Spleen (tissue), 11 donors: ENCODE measurements around the gene NELFCD. TPM values are rescaled to one million over a fixed set of nuclear protein-coding genes. Genes with fewer than 3 reads are reported as not detected.
"Not testable (repeated sequence)": the region's sequence is repeated elsewhere in the genome, so short reads cannot be mapped to it uniquely, and the experiment has no call there.

Experiments
- DNase-seq: peaks from one replicate; pipeline ENCODE4 v3.0.0-alpha.2; 2020
- H3K27ac ChIP-seq, 8 donors: fragments of 200-600 bp; sonication (generic) in 7 of 8; 1 replicate in 4 of 8; 2 replicates in 4 of 8; pipeline versions ENCODE4 v1.5.0 to v1.8.0; 2016 to 2021; ENCODE audit warnings: inconsistent platforms in 4 of 8, mild to moderate bottlenecking in 4 of 8, moderate library complexity in 1 of 8
- H3K27me3 ChIP-seq, 7 donors: fragments of 200-600 bp; sonication (generic) in 6 of 7; replicated peaks in 1 of 7; 1 replicate in 4 of 7; 2 replicates in 3 of 7; pipeline versions ENCODE4 v1.5.0 to v1.8.0; 2016 to 2021; ENCODE audit warnings: inconsistent platforms in 3 of 7, mild to moderate bottlenecking in 1 of 7
- H3K36me3 ChIP-seq, 6 donors: fragments of 200-600 bp; sonication (generic) in 5 of 6; 1 replicate in 4 of 6; 2 replicates in 2 of 6; pipeline versions ENCODE4 v1.5.0 to v1.8.0; 2016 to 2021; ENCODE audit warnings: inconsistent platforms in 2 of 6
- H3K4me1 ChIP-seq, 6 donors: fragments of 200-600 bp; sonication (generic) in 5 of 6; 1 replicate in 3 of 6; 2 replicates in 3 of 6; pipeline versions ENCODE4 v1.5.0 to v1.8.0; 2016 to 2021; ENCODE audit warnings: inconsistent platforms in 3 of 6
- H3K4me3 ChIP-seq, 8 donors: fragments of 200-600 bp; sonication (generic) in 7 of 8; 1 replicate in 4 of 8; 2 replicates in 4 of 8; pipeline versions ENCODE4 v1.5.0 to v1.8.0; 2016 to 2021; ENCODE audit warnings: inconsistent platforms in 4 of 8, mild to moderate bottlenecking in 4 of 8, moderate library complexity in 2 of 8
- H3K9me3 ChIP-seq, 8 donors: fragments of 200-600 bp; sonication (generic) in 7 of 8; 1 replicate in 4 of 8; 2 replicates in 4 of 8; pipeline versions ENCODE4 v1.5.0 to v1.8.0; 2016 to 2021; ENCODE audit warnings: inconsistent platforms in 4 of 8
- POLR2A ChIP-seq, 3 donors: fragments of 450-650 bp; IDR thresholded peaks; one replicate each; pipeline ENCODE4 v1.5.1; 2017; ENCODE audit warnings: antibody characterized with exemption in 3 of 3, mild to moderate bottlenecking in 1 of 3
- POLR2AphosphoS5 ChIP-seq, 3 donors: sonication (generic); formaldehyde crosslinking; IDR thresholded peaks; one replicate each; pipeline ENCODE4 v1.5.1; 2017; ENCODE audit warnings: antibody characterized with exemption in 3 of 3
- WGBS, 5 donors: extraction: QIAGEN DNeasy Blood & Tissue Kit in 3 of 5; methylation state at CpG; one replicate each; pipeline versions ENCODE4 v1.1.5 to v1.1.7; 2013 to 2018; 5-methylcytosine and 5-hydroxymethylcytosine counted together
- intact Hi-C: fragments of 100-400 bp; cut with DNase I; formaldehyde crosslinking; loops from one replicate; pipeline ENCODE4 v1.15.0; 2023; ENCODE audit warnings: low total_unique reads
- polyA plus RNA-seq, 3 donors: library from polyadenylated mRNA; stranded (reverse); fragments of 200-250 nt; gene quantifications; one replicate each; pipeline ENCODE4 v1.2.1, GENCODE V29; 2013
- total RNA-seq, 7 donors: library from RNA; depleted of rRNA in 3 of 7; stranded (reverse); fragments of >200 nt in 3 of 7; fragmentation: NEBNext Ultra II Directional in 4 of 7; extraction: Animal tissue kit (Norgen Biotek cat#: 25700) in 4 of 7; gene quantifications; one replicate each; pipeline versions ENCODE4 v1.1.0 to v1.2.1, GENCODE V29; 2016 to 2021
- TF ChIP-seq, protein P1 (sequence below), 11 experiments: fragments of 200-600 bp in 7 of 11; fragments of 450-650 bp in 4 of 11; sonication (generic) in 4 of 11; IDR thresholded peaks in 8 of 11; conservative IDR thresholded peaks in 3 of 11; 1 replicate in 7 of 11; 2 replicates in 4 of 11; pipeline versions ENCODE4 v1.4.0 to v1.8.0; 2016 to 2021; ENCODE audit warnings: antibody characterized with exemption in 11 of 11, inconsistent platforms in 4 of 11, mild to moderate bottlenecking in 1 of 11
- donor health status: healthy with polysubstance abuse.
- donor health status: DM: no; HTN: no; CAD: no; lungs with moderate emphysema.
- donor health status: DM: no; HTN: no; CAD: no.
- donor health status: Bipolar disorder and iron deficiency.
- donor health status: healthy.
- donor health status: DM: no; HTN: no; CAD: no.
- donor health status: DM: yes; HTN: yes; CAD: no.

NELFCD gene
- total and polyA plus RNA-seq, 10 donors = 38.4 to 78.3 (median 58.6) TPM

DNA sequence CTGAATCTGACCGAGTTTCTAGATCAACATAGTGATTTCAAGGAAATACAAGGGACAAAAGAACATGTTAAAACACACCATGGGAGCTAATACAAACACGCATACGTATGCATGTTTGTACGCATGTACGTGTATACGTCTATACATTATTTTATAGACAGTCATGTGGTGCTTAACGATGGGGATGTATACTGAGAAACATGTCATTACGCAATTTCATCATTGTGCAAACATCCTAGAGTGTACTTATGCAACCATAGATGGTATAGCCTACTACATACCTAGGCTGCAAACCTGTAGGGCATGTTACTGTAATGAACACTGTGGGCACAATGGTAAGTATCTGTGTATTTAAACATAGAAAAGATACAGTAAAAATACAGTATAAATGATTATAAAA is 25.0 kb upstream of the NELFCD start:
- no peaks in the 10 kb centered on the region for H3K4me1 ChIP-seq
- DNase-seq = no peak
- no peaks in the 10 kb centered on the region for H3K9me3 ChIP-seq
- no peaks in the 10 kb centered on the region for H3K36me3 ChIP-seq
- intact Hi-C loops = no loop called here
- H3K4me3 ChIP-seq = no peak overlapping the region
- TF ChIP-seq POLR2A (IDR thresholded peaks at IDR 0.05) (no peak), POLR2AphosphoS5 (IDR thresholded peaks at IDR 0.05) (no peak)
- TF ChIP-seq, protein P1, sequence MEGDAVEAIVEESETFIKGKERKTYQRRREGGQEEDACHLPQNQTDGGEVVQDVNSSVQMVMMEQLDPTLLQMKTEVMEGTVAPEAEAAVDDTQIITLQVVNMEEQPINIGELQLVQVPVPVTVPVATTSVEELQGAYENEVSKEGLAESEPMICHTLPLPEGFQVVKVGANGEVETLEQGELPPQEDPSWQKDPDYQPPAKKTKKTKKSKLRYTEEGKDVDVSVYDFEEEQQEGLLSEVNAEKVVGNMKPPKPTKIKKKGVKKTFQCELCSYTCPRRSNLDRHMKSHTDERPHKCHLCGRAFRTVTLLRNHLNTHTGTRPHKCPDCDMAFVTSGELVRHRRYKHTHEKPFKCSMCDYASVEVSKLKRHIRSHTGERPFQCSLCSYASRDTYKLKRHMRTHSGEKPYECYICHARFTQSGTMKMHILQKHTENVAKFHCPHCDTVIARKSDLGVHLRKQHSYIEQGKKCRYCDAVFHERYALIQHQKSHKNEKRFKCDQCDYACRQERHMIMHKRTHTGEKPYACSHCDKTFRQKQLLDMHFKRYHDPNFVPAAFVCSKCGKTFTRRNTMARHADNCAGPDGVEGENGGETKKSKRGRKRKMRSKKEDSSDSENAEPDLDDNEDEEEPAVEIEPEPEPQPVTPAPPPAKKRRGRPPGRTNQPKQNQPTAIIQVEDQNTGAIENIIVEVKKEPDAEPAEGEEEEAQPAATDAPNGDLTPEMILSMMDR (IDR thresholded peaks at IDR 0.05 in 8 of 11, conservative IDR thresholded peaks at IDR 0.05 in 3 of 11) = no peak
- H3K27me3 ChIP-seq = no peaks in the 10 kb centered on the region
- 61 to 93% (median 76%) methylated on average over 8 of the region's 8 CpGs for WGBS, 5 donors
- H3K27ac ChIP-seq = no peak overlapping the region

DNA sequence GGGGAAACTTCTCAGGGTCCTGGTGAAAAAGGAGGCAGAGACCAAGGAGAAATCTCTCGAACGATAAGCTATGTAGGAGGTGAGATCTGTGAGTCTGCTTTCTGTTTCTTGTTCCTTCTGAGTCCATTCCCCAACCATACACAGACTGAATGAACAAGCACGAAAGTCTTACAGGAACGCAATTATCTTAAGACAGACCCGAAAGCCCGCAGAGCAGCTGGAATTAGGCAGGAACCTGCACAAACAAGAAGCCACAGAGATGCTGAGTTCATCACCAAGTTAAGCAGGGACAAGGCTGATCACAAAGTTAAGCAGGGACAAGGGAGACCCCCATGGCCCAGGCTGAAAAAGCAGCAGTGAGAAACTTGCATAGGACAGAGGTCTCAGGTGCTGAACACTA is 21.4 kb upstream of the NELFCD start:
- WGBS, 5 donors = 71 to 90% (median 88%) methylated on average over 6 of the region's 6 CpGs
- H3K36me3 ChIP-seq = no peaks in the 10 kb centered on the region
- TF ChIP-seq POLR2A (IDR thresholded peaks at IDR 0.05) = no peak
- no peak for DNase-seq
- H3K27me3 ChIP-seq = no peaks in the 10 kb centered on the region
- no peak overlapping the region for H3K4me3 ChIP-seq
- H3K9me3 ChIP-seq = peaks cover 0 to 11% (median 0%) of the 10 kb centered on the region in 8 donors
- intact Hi-C loops = no loop called here
- H3K27ac ChIP-seq = no peak overlapping the region
- H3K4me1 ChIP-seq = no peaks in the 10 kb centered on the region

DNA sequence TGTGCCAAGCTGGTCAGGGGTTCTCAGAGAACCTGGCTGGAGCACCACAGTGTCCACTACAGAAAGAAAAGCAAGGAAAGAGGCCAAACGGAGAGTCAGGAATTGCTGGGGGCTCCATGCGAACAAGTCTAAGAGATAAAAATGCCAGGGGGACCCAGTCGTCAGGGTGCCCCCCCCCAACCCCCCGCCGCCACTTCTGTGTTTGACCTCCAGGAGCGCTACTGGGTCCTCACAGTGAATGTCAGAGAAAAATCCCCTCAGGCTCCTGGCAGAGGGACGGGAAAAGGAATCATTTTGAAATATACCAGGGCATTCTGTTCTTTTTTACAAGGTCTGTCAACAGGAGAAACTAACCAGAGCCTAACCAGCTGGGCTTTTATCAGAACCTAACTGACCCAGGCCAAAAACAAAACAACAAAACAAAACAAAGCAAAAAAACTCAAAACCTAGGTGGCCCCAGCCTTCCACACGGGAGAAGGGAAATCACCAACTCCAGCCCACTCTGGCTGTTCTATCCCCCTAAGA is 17.9 kb upstream of the NELFCD start:
- TF ChIP-seq POLR2AphosphoS5 (IDR thresholded peaks at IDR 0.05) (no peak), POLR2A (IDR thresholded peaks at IDR 0.05) (no peak)
- TF ChIP-seq, protein P1 (IDR thresholded peaks at IDR 0.05 in 8 of 11, conservative IDR thresholded peaks at IDR 0.05 in 3 of 11) = no peak
- Histone ChIP-seq H3K4me1 (no peaks in the 10 kb centered on the region), H3K4me3 (no peak overlapping the region), H3K36me3 (no peaks in the 10 kb centered on the region), H3K27me3 (no peaks in the 10 kb centered on the region), H3K27ac (no peak overlapping the region), H3K9me3 (peaks cover 0 to 11% (median 0%) of the 10 kb centered on the region in 8 donors)
- intact Hi-C loops = no loop called here
- no peak for DNase-seq
- WGBS, 5 donors = 72 to 85% (median 79%) methylated on average over 8 of the region's 8 CpGs

DNA sequence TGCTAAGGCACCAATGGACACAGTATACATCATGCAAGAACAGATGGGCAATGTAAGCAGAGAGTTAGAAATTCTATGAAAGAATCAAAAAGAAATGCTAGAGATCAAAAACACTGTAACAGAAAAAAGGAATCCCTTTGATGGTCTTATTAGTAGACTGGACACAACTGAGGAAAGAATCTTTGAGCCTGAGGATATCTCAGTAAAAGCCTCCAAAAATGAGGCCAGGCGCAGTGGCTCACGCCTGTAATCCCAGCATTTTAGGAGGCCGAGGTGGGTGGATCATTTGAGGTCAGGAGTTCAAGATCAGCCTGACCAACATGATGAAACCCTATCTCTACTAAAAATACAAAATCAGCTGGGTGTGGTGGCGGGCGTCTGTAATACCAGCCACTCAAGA is 17.1 kb upstream of the NELFCD start:
- H3K4me3 ChIP-seq, intact Hi-C loops: not testable (repeated sequence)
- 85 to 89% (median 88%) methylated on average over 5 of the region's 5 CpGs for WGBS, 5 donors

DNA sequence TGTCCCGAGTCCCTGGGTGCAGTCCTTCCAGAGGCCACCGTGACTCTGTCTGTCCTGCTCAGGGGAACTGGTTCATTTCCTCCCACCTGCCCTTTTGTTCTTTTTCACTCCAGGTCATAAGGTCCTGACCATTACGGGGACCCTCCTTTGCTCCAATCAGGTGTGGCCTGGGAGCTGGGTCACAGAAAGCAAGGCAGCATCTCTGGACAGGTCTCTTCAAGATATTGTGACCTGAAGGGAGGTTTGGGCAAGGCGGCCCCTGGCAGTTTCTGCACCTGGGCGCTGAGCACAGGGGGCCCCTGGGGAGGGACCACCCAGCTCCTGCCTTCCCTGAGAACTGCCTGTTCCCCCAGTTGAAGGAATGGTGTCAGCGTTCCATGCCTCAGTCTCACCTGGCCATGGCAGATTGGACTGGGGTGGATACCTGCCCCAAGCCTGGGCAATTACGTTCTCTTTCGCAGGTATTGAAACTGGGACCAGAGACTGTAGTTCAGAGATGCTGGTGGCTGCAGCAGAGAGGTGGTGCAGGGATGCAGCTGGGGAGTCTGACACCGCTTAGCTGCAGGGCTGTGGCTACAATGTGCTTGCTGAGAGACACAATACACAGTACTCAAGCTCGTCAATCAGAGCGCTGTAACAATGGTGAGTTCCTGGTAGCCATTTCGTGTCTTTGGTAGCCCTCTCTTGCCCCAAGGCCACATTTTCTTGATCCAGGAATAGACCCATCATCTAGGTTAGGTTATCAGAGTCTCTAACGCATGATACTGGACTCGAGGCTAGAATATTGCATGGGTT is 15.6 kb upstream of the NELFCD start:
- H3K4me3 ChIP-seq = no peak overlapping the region

More for the DNA sequence above, 17.1 kb upstream of the NELFCD start:
- H3K27me3 ChIP-seq, H3K4me1 ChIP-seq, DNase-seq, H3K27ac ChIP-seq, H3K36me3 ChIP-seq: not testable (repeated sequence)
- H3K9me3 ChIP-seq = peaks cover 0 to 11% (median 0%) of the 10 kb centered on the region in 8 donors

More for the DNA sequence above, 15.6 kb upstream of the NELFCD start:
- H3K27me3 ChIP-seq = no peaks in the 10 kb centered on the region
- intact Hi-C loops = no loop called here
- H3K4me1 ChIP-seq = peaks cover 0 to 9% (median 0%) of the 10 kb centered on the region in 6 donors
- DNase-seq = no peak
- TF ChIP-seq POLR2AphosphoS5 (IDR thresholded peaks at IDR 0.05) = no peak
- TF ChIP-seq, protein P1 (IDR thresholded peaks at IDR 0.05 in 8 of 11, conservative IDR thresholded peaks at IDR 0.05 in 3 of 11) = no peak
- no peak for TF ChIP-seq POLR2A (IDR thresholded peaks at IDR 0.05)
- 71 to 89% (median 88%) methylated on average over 13 to 14 of the region's 14 CpGs for WGBS, 5 donors
- no peaks in the 10 kb centered on the region for H3K36me3 ChIP-seq
- no peak overlapping the region for H3K27ac ChIP-seq
- H3K9me3 ChIP-seq = peaks cover 0 to 19% (median 4%) of the 10 kb centered on the region in 8 donors
